ENCODE results near the gene NPNT. TPM values are rescaled to one million over a fixed set of nuclear protein-coding genes. Genes with fewer than 3 reads are reported as not detected.
A peak's percentile ranks its signal among the peaks of the same experiment; 100 is the strongest.

NPNT gene
- total and polyA plus RNA-seq, 4 donors = 47.1 to 354 (median 111) TPM

DNA sequence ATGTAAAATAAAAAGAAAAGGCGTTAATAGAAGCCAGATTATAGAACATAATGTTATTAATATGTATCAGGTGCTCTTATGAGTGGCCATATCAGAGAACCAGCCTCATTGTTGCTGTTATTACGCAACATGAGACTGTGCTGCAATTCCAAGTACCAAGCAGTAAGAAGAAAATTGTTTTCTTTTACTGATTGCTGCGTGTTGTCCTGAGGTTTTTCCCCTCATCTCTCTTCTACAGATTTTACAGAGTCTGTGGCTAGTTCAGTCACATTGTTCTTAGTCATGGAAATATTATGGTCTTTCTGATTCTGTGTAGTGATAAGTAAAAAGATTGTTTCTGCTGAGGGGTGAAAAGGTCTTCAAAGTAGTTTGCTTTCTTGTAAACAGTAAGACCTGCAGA, 55.9 kb downstream of the NPNT start:
- WGBS, 2 donors = 60 to 61% methylated on average over 3 of the region's 3 CpGs
- peaks cover 1 to 2% of the 10 kb centered on the region in 2 donors for H3K4me1 ChIP-seq (ENCODE audit: control insufficient read depth in 1 of 2, insufficient read depth in 2 of 2, low read length in 2 of 2)
- intact Hi-C loops (cut with DNase I) = no loop called here
- peaks cover 0 to 7% of the 10 kb centered on the region in 2 donors for H3K36me3 ChIP-seq (ENCODE audit: control insufficient read depth in 1 of 2, insufficient read depth in 2 of 2, low read length in 1 of 2)
- no peaks in the 10 kb centered on the region for H3K9me3 ChIP-seq (ENCODE audit: control insufficient read depth, low read length)
- DNase-seq (no peak), ATAC-seq (ENCODE audit: low FRiP score) (no peak)
- no peak overlapping the region for H3K27ac ChIP-seq (ENCODE audit: low read depth in 1 of 2, low read length in 2 of 2)
- no peaks in the 10 kb centered on the region for H3K27me3 ChIP-seq (ENCODE audit: control insufficient read depth in 1 of 2, insufficient read depth in 2 of 2, low read length in 1 of 2)
- no peak overlapping the region for H3K4me3 ChIP-seq (ENCODE audit: low read length in 2 of 2)

DNA sequence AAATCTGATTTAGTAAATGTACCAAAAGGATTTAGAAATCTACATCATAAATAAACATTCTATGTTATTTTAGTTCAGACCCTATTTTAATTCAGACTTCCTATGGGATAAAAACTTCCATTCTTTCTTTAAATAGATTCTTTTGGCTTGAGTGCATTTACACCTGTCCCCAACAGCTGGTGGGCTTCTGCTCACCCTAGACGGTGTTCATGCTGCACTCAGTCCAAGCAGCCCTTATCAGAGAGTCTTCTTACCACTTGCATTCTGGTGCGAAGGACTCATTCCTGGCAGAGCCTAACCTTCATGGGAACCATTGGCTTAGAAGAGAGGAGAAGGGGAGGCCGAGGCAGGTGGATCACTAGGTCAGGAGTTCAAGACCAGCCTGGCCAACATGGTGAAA, 57.3 kb downstream of the NPNT start:
- H3K9me3 ChIP-seq (ENCODE audit: control insufficient read depth, low read length) = no peaks in the 10 kb centered on the region
- H3K4me1 ChIP-seq (ENCODE audit: control insufficient read depth in 1 of 2, insufficient read depth in 2 of 2, low read length in 2 of 2) = peaks cover 1 to 9% of the 10 kb centered on the region in 2 donors
- H3K27me3 ChIP-seq (ENCODE audit: control insufficient read depth in 1 of 2, insufficient read depth in 2 of 2, low read length in 1 of 2) = no peaks in the 10 kb centered on the region
- 68 to 72% methylated on average over 3 of the region's 3 CpGs for WGBS, 2 donors
- intact Hi-C loops (cut with DNase I) = no loop called here
- DNase-seq = no peak
- peak overlapping the region in 1 of 2 donors; percentile 28 for H3K27ac ChIP-seq (ENCODE audit: low read depth in 1 of 2, low read length in 2 of 2)
- H3K36me3 ChIP-seq (ENCODE audit: control insufficient read depth in 1 of 2, insufficient read depth in 2 of 2, low read length in 1 of 2) = peaks cover 0 to 7% of the 10 kb centered on the region in 2 donors
- H3K4me3 ChIP-seq (ENCODE audit: low read length in 2 of 2) = no peak overlapping the region
- ATAC-seq (ENCODE audit: low FRiP score) = no peak

DNA sequence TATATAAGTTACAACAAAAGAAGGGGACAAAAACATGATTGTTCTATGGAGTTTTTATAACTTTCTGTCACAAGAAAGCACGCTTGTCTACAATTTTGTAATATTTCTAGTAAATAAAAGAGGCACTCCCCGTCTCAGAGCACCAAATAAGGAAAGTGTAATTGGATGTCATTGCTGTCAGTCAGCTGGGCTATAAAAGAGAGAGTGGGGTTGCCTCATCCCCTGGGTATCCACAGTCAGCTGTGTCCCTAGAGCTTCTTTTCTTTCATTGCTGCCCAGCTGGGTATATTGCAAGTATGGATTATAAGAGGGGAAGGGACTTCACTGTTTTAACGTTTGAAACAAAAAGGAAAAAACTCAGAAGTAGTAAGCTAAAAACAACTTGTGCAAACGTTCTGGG, 61.3 kb downstream of the NPNT start:
- intact Hi-C loops (cut with DNase I) = no loop called here
- 42 to 45% methylated on average over 4 of the region's 4 CpGs for WGBS, 2 donors
- no peak overlapping the region for H3K4me3 ChIP-seq (ENCODE audit: low read length in 2 of 2)
- DNase-seq = no peak
- H3K4me1 ChIP-seq (ENCODE audit: control insufficient read depth in 1 of 2, insufficient read depth in 2 of 2, low read length in 2 of 2) = peaks cover 0 to 9% of the 10 kb centered on the region in 2 donors
- peaks cover 0 to 6% of the 10 kb centered on the region in 2 donors for H3K36me3 ChIP-seq (ENCODE audit: control insufficient read depth in 1 of 2, insufficient read depth in 2 of 2, low read length in 1 of 2)
- H3K27ac ChIP-seq (ENCODE audit: low read depth in 1 of 2, low read length in 2 of 2) = peak overlapping the region in 1 of 2 donors; percentile 43
- no peak for ATAC-seq (ENCODE audit: low FRiP score)
- H3K9me3 ChIP-seq (ENCODE audit: control insufficient read depth, low read length) = no peaks in the 10 kb centered on the region
- no peaks in the 10 kb centered on the region for H3K27me3 ChIP-seq (ENCODE audit: control insufficient read depth in 1 of 2, insufficient read depth in 2 of 2, low read length in 1 of 2)

DNA sequence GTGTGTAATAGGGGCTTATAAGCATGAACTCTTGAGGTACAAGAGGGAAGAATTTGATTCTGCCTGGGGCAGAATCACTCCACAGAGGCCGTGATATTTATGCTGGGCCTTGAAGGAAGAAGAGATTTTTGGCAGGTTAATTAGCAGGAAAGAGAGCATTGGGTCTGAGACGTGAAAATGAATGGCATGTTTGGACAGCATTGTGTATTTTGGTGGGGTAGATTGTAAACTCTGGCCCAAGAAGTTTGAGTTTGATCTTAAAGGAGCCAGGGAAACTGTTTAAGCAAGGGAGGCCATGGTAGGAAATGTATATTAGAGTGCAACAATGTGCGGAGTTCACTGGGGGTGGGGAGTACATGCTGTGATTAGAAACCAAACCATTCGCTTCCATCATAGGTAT, 62.4 kb downstream of the NPNT start:
- Histone ChIP-seq H3K27ac (ENCODE audit: low read depth in 1 of 2, low read length in 2 of 2) (peak overlapping the region in 1 of 2 donors; percentile 57), H3K36me3 (ENCODE audit: control insufficient read depth in 1 of 2, insufficient read depth in 2 of 2, low read length in 1 of 2) (peaks cover 3 to 5% of the 10 kb centered on the region in 2 donors), H3K9me3 (ENCODE audit: control insufficient read depth, low read length) (no peaks in the 10 kb centered on the region), H3K4me1 (ENCODE audit: control insufficient read depth in 1 of 2, insufficient read depth in 2 of 2, low read length in 2 of 2) (peaks cover 0 to 9% of the 10 kb centered on the region in 2 donors), H3K27me3 (ENCODE audit: control insufficient read depth in 1 of 2, insufficient read depth in 2 of 2, low read length in 1 of 2) (no peaks in the 10 kb centered on the region), H3K4me3 (ENCODE audit: low read length in 2 of 2) (no peak overlapping the region)
- WGBS, 2 donors = 70 to 71% methylated on average over 4 of the region's 4 CpGs
- DNase-seq = no peak
- no peak for ATAC-seq (ENCODE audit: low FRiP score)
- intact Hi-C loops (cut with DNase I) = no loop called here

DNA sequence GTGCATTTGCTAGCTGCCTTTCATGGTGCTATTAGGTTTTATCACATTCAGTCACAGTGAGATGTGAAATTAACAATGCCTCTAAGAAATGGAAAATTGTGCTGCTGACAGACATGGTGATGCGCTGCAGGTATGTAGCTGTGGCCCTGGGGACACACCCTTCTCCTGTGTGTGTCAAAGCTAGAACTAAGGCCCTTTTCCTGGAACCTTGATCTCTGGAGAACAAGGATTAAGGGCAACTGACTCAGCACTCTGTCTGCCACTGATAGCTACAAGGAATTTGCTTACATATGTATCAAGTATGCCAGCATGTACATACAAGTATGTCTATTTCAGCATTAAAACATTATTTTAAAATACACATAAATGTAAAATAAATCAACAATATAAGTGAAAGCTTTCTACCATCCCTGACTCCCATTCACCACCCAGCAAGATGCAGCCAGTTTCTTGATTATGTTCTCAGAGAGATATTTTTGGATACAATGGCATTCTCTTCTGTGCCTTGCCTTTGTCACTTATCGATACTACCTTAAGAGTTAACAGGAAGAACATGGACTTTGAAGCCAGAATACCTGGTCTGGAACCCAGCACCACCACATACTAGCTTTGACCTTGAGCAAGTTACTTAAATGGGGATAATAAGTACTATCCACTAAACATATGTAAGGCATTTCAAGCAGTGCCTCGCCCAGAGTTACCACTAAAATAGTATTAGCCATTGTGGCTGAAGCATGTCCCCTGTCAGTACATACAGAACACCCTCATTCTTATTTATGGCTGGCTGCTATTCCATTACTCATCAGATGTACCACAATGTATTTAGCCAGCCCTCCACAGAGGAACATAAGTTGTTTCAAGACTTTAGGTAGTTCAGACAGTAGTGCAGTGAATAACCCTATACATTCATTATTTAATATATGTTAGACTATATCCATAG, 68.5 kb downstream of the NPNT start:
- Histone ChIP-seq H3K4me1 (ENCODE audit: control insufficient read depth in 1 of 2, insufficient read depth in 2 of 2, low read length in 2 of 2) (peaks cover 1 to 2% of the 10 kb centered on the region in 2 donors), H3K36me3 (ENCODE audit: control insufficient read depth in 1 of 2, insufficient read depth in 2 of 2, low read length in 1 of 2) (peaks cover 2 to 3% of the 10 kb centered on the region in 2 donors), H3K27me3 (ENCODE audit: control insufficient read depth in 1 of 2, insufficient read depth in 2 of 2, low read length in 1 of 2) (no peaks in the 10 kb centered on the region), H3K27ac (ENCODE audit: low read depth in 1 of 2, low read length in 2 of 2) (no peak overlapping the region), H3K9me3 (ENCODE audit: control insufficient read depth, low read length) (no peaks in the 10 kb centered on the region), H3K4me3 (ENCODE audit: low read length in 2 of 2) (no peak overlapping the region)
- WGBS, 2 donors = 87 to 93% methylated on average over 3 of the region's 3 CpGs
- ATAC-seq (ENCODE audit: low FRiP score) (no peak), DNase-seq (no peak)
- intact Hi-C loops (cut with DNase I) = no loop called here

DNA sequence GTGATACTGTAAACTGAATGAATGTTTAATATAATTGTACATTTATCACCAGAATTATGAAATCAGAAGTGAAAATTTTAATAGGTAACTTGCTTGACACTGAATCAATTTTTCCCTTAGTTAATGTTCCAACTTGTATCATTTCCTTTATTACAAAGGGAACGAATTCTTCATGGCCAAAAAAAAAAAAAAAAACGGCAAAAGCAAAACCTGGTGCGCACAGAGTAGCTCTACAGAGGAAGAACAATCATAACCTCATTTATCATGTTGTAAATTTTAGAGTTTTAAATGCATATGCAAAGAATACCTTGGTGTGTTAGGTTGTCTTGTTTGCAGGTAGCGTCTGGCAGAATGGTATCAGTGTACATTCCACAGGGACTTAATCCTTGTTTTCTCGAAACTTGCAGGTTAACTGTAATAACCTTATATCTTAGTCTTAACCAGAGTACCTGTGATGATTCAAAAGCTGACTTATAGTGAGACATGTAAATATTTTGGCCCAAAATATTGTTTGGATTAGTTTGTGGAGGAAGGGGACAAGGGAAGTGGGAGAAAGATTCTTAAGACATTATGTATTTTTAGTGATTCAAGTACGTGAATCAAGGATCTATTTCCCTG, 70.0 kb downstream of the NPNT start:
- ATAC-seq (ENCODE audit: low FRiP score) = no peak

DNA sequence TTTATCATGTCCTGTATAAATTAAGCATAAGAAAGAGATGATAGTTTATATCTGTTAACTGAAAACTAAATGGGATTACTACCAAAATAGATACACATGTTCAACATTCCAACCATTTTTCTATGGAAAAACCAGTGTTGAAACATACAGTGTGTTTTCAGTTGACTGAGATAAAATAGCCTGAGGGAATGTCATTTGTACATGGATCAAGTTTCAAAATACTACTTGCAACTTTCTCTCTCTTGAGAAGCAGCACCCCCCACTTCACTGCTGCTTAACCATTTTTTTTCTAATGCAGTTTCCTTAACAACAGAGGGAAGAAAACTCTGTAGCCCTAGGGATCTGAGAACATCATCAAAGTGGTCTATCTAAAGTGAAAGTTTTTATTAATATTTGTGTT, 70.8 kb downstream of the NPNT start:
- H3K27ac ChIP-seq (ENCODE audit: low read depth in 1 of 2, low read length in 2 of 2) = no peak overlapping the region

More for the DNA sequence above, 70.0 kb downstream of the NPNT start:
- H3K27ac ChIP-seq (ENCODE audit: low read depth in 1 of 2, low read length in 2 of 2) = peak overlapping the region in 1 of 2 donors; percentile 43
- peaks cover 2 to 3% of the 10 kb centered on the region in 2 donors for H3K36me3 ChIP-seq (ENCODE audit: control insufficient read depth in 1 of 2, insufficient read depth in 2 of 2, low read length in 1 of 2)
- H3K4me3 ChIP-seq (ENCODE audit: low read length in 2 of 2) = no peak overlapping the region
- 58 to 66% methylated on average over 6 of the region's 6 CpGs for WGBS, 2 donors
- H3K9me3 ChIP-seq (ENCODE audit: control insufficient read depth, low read length) = no peaks in the 10 kb centered on the region
- DNase-seq = no peak
- no peaks in the 10 kb centered on the region for H3K27me3 ChIP-seq (ENCODE audit: control insufficient read depth in 1 of 2, insufficient read depth in 2 of 2, low read length in 1 of 2)
- H3K4me1 ChIP-seq (ENCODE audit: control insufficient read depth in 1 of 2, insufficient read depth in 2 of 2, low read length in 2 of 2) = peaks cover 1 to 2% of the 10 kb centered on the region in 2 donors
- intact Hi-C loops (cut with DNase I) = no loop called here

DNA sequence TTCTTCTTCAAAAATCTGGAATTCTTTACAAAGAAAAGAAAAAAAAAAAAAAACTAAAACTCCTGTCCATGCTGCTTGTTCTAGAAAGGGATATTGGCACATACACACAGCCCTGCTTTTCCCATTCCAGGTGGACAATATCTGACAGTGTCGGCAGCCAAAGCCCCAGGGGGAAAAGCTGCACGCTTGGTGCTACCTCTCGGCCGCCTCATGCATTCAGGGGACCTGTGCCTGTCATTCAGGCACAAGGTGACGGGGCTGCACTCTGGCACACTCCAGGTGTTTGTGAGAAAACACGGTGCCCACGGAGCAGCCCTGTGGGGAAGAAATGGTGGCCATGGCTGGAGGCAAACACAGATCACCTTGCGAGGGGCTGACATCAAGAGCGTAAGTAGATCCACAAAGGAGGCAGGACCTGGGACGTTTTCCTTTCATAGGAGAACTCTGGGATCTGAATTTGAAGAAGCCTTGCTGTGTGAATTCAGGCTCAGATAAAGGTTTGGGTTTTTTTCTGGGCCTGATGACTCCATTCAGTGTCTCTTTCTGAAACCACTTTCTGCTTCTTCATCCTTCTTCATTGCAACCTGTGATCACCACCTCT, 71.9 kb downstream of the NPNT start:
- intact Hi-C loops (cut with DNase I) = no loop called here

More for the DNA sequence above, 70.8 kb downstream of the NPNT start:
- ATAC-seq (ENCODE audit: low FRiP score) = no peak
- Histone ChIP-seq H3K4me1 (ENCODE audit: control insufficient read depth in 1 of 2, insufficient read depth in 2 of 2, low read length in 2 of 2) (peaks cover 1 to 2% of the 10 kb centered on the region in 2 donors), H3K36me3 (ENCODE audit: control insufficient read depth in 1 of 2, insufficient read depth in 2 of 2, low read length in 1 of 2) (peaks cover 1 to 3% of the 10 kb centered on the region in 2 donors), H3K9me3 (ENCODE audit: control insufficient read depth, low read length) (no peaks in the 10 kb centered on the region), H3K4me3 (ENCODE audit: low read length in 2 of 2) (no peak overlapping the region), H3K27me3 (ENCODE audit: control insufficient read depth in 1 of 2, insufficient read depth in 2 of 2, low read length in 1 of 2) (no peaks in the 10 kb centered on the region)
- no peak for DNase-seq
- intact Hi-C loops (cut with DNase I) = no loop called here

More for the DNA sequence above, 71.9 kb downstream of the NPNT start:
- ATAC-seq (ENCODE audit: low FRiP score) (no peak), DNase-seq (no peak)
- Histone ChIP-seq H3K36me3 (ENCODE audit: control insufficient read depth in 1 of 2, insufficient read depth in 2 of 2, low read length in 1 of 2) (peaks cover 0 to 2% of the 10 kb centered on the region in 2 donors), H3K27ac (ENCODE audit: low read depth in 1 of 2, low read length in 2 of 2) (peak overlapping the region in 1 of 2 donors; percentile 56), H3K4me3 (ENCODE audit: low read length in 2 of 2) (no peak overlapping the region), H3K4me1 (ENCODE audit: control insufficient read depth in 1 of 2, insufficient read depth in 2 of 2, low read length in 2 of 2) (peaks cover 1 to 2% of the 10 kb centered on the region in 2 donors), H3K27me3 (ENCODE audit: control insufficient read depth in 1 of 2, insufficient read depth in 2 of 2, low read length in 1 of 2) (no peaks in the 10 kb centered on the region), H3K9me3 (ENCODE audit: control insufficient read depth, low read length) (no peaks in the 10 kb centered on the region)
- WGBS, 2 donors = 68 to 69% methylated on average over 10 of the region's 10 CpGs
